ENCODE results near the gene ORM1.

The ORM1 gene

DNA sequence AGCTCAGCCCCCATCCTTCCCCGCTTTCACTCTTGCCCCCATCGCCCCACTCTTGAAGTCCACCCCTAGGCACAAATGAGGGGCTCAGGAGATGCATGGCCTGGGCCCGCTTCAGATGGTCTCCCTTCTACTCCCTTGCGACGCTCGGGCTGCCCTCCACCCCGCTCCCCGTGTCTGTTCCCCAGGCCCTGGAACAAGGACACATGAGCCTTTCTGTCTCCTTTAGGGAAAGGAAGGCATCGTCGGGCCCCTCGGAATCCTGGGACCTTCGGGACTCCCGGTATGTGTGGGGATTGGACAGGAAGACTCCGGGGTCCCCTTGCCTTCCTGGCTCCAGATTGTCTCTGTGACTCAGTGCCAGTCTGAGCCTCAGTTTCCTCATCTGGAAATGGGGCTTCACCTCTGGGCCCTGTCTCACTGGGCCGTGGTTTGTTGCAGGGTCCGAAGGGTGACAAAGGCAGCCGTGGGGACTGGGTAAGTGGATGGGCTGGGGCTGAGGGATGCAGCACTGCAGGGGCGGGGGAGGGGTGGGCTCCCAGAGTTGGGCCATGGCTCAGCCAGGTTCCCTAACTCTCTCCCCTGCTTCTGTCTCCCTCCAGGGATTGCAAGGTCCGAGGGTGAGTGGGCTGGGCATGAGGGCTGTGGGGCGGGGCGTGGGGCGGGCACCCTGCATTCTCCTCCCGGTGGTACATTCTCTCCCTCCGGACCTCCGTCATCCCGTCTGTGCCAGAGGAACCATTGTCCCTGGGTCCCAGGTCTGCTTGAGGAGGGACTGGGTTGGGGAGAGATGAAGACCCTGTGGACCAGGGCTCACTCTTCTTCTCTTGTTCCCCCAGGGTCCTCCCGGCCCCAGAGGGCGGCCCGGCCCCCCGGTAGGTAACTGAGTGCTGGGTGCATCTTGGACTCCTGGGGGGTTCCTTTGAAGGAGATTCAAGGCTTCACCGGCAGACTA, 21.8 kb upstream of the ORM1 start:
- TF ChIP-seq, protein P1, sequence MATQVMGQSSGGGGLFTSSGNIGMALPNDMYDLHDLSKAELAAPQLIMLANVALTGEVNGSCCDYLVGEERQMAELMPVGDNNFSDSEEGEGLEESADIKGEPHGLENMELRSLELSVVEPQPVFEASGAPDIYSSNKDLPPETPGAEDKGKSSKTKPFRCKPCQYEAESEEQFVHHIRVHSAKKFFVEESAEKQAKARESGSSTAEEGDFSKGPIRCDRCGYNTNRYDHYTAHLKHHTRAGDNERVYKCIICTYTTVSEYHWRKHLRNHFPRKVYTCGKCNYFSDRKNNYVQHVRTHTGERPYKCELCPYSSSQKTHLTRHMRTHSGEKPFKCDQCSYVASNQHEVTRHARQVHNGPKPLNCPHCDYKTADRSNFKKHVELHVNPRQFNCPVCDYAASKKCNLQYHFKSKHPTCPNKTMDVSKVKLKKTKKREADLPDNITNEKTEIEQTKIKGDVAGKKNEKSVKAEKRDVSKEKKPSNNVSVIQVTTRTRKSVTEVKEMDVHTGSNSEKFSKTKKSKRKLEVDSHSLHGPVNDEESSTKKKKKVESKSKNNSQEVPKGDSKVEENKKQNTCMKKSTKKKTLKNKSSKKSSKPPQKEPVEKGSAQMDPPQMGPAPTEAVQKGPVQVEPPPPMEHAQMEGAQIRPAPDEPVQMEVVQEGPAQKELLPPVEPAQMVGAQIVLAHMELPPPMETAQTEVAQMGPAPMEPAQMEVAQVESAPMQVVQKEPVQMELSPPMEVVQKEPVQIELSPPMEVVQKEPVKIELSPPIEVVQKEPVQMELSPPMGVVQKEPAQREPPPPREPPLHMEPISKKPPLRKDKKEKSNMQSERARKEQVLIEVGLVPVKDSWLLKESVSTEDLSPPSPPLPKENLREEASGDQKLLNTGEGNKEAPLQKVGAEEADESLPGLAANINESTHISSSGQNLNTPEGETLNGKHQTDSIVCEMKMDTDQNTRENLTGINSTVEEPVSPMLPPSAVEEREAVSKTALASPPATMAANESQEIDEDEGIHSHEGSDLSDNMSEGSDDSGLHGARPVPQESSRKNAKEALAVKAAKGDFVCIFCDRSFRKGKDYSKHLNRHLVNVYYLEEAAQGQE (IDR thresholded peaks at IDR 0.05; ENCODE audit: insufficient replicate concordance, low read depth): no peak
- no peak for TF ChIP-seq SPI1 (IDR thresholded peaks at IDR 0.05; ENCODE audit: borderline replicate concordance, low read depth)
- TF ChIP-seq, protein P2, sequence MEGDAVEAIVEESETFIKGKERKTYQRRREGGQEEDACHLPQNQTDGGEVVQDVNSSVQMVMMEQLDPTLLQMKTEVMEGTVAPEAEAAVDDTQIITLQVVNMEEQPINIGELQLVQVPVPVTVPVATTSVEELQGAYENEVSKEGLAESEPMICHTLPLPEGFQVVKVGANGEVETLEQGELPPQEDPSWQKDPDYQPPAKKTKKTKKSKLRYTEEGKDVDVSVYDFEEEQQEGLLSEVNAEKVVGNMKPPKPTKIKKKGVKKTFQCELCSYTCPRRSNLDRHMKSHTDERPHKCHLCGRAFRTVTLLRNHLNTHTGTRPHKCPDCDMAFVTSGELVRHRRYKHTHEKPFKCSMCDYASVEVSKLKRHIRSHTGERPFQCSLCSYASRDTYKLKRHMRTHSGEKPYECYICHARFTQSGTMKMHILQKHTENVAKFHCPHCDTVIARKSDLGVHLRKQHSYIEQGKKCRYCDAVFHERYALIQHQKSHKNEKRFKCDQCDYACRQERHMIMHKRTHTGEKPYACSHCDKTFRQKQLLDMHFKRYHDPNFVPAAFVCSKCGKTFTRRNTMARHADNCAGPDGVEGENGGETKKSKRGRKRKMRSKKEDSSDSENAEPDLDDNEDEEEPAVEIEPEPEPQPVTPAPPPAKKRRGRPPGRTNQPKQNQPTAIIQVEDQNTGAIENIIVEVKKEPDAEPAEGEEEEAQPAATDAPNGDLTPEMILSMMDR (IDR thresholded peaks at IDR 0.05; ENCODE audit: insufficient read depth, low read length): no peak
- no peak for TF ChIP-seq POLR2AphosphoS5 (IDR thresholded peaks at IDR 0.05; ENCODE audit: low read depth)
- no peak for TF ChIP-seq GABPA (IDR thresholded peaks at IDR 0.05; ENCODE audit: low read depth)
- Histone ChIP-seq H3K4me3 (replicated peaks; ENCODE audit: insufficient read depth, low read length) (no peak overlapping the region), H3K27ac (replicated peaks) (no peak overlapping the region), H3K27me3 (ENCODE audit: insufficient read depth, poor library complexity, severe bottlenecking) (no peaks in the 10 kb centered on the region)
- no peak for DNase-seq (ENCODE audit: low read depth in 1 of 2, low spot score in 1 of 2)

DNA sequence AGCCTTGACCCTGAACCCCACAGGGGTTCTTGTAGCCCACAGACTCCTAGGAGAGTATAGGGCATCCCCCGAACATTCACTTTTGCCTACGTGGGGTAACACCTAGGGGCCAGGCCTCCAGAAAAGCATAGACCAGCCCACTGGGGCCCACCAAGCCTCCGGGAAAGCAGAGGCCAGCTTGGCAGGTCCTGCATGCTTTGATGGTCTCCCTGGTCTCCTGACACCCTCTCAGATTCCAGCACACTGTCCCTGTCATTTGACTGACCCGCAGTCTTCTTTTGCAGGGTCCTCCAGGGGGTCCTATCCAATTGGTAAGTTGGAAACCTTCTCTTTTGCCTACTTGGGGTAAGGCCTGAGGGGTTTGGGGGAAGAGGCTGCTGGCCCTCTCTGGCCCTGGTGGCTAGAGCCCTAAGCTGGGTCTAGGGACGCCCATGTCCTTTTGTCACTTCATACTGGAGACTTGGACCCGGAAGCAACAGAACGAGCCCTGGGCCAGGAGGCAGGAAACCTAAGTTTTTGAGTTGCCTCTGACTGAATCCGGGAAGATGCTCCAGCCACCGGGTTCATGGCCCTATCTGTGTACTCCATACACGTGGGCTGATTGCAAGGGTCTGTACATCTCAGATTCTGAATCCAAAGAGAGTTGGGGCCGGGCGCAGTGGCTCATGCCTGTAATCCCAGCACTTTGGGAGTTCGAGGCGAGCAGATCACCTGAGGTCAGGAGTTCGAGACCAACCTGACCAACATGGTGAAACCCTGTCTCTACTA, 20.9 kb upstream of the ORM1 start:
- H3K27me3 ChIP-seq (ENCODE audit: insufficient read depth, poor library complexity, severe bottlenecking): no peaks in the 10 kb centered on the region
- DNase-seq (ENCODE audit: low read depth in 1 of 2, low spot score in 1 of 2): no peak
- H3K4me3 ChIP-seq (replicated peaks; ENCODE audit: insufficient read depth, low read length): no peak overlapping the region
- no peak overlapping the region for H3K27ac ChIP-seq (replicated peaks)
- TF ChIP-seq POLR2AphosphoS5 (IDR thresholded peaks at IDR 0.05; ENCODE audit: low read depth) (no peak), GABPA (IDR thresholded peaks at IDR 0.05; ENCODE audit: low read depth) (no peak), SPI1 (IDR thresholded peaks at IDR 0.05; ENCODE audit: borderline replicate concordance, low read depth) (no peak)
- TF ChIP-seq, protein P1 (IDR thresholded peaks at IDR 0.05; ENCODE audit: insufficient replicate concordance, low read depth): no peak
- TF ChIP-seq, protein P2 (IDR thresholded peaks at IDR 0.05; ENCODE audit: insufficient read depth, low read length): no peak

DNA sequence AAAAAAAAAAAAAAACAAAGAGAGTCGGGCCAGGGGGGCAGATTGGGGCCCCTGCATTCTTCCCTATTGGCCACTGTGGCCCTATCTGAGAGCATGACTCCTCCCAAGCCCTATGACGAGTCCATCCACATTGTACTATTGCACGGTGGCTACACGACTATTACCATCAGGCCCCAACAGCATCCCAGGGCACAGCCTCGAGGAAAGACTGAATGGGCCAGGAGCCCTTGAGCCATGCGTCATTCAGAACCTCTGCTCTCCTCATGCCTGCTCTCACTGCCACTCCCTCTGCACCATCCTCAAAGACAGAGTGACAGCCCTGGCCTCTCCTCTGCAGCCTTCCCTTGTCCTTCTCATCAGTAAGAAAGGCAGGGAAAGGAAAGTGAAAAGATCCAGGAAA, 20.2 kb upstream of the ORM1 start:
- Histone ChIP-seq H3K27ac (replicated peaks) (no peak overlapping the region), H3K27me3 (ENCODE audit: insufficient read depth, poor library complexity, severe bottlenecking) (no peaks in the 10 kb centered on the region), H3K4me3 (replicated peaks; ENCODE audit: insufficient read depth, low read length) (no peak overlapping the region)
- TF ChIP-seq GABPA (IDR thresholded peaks at IDR 0.05; ENCODE audit: low read depth) (no peak), SPI1 (IDR thresholded peaks at IDR 0.05; ENCODE audit: borderline replicate concordance, low read depth) (no peak), POLR2AphosphoS5 (IDR thresholded peaks at IDR 0.05; ENCODE audit: low read depth) (no peak)
- TF ChIP-seq, protein P2 (IDR thresholded peaks at IDR 0.05; ENCODE audit: insufficient read depth, low read length): no peak
- TF ChIP-seq, protein P1 (IDR thresholded peaks at IDR 0.05; ENCODE audit: insufficient replicate concordance, low read depth): no peak
- DNase-seq (ENCODE audit: low read depth in 1 of 2, low spot score in 1 of 2): no peak

Data from HL-60 (cell line).